GM21619 (cell line): ENCODE data around the gene KSR2.

ENCODE experiments used
- ATAC-seq: cut with Tn5 transposase; IDR thresholded peaks from one replicate; pipeline ENCODE4 v1.9.1; 2021; ENCODE audit not compliant: unreplicated experiment

Gene KSR2

DNA sequence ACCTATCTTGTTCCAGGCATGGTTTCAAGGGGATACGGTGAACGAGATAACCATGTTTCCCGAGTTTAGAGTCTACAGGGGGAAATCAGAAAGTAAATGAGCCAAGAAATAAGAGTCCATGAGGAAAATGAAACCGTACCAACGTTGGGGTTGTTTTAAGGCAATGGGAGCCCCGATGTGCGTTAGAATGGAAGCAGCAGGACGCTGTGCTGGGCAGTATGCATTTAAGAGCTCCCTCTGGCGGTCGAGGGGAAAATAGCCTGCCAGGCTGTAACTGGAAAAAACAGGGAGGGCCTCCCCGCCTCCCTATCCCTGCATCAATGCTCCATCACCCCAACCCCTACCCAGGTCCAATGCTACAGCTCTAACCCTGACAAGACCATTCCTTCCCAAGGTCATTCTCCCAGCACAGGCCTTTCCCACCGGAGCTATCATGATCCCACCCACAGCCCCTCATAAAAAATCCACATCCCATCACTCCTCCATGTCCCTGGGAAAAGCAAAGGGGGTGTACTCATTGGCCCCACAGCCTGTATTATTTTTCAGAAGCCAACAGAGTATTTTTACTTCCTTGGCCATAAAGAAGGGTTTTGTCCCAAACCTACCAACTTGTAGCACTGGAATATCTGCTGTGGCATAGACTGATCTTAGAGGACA is 381.0 kb downstream of the KSR2 start:
- no peak for ATAC-seq

DNA sequence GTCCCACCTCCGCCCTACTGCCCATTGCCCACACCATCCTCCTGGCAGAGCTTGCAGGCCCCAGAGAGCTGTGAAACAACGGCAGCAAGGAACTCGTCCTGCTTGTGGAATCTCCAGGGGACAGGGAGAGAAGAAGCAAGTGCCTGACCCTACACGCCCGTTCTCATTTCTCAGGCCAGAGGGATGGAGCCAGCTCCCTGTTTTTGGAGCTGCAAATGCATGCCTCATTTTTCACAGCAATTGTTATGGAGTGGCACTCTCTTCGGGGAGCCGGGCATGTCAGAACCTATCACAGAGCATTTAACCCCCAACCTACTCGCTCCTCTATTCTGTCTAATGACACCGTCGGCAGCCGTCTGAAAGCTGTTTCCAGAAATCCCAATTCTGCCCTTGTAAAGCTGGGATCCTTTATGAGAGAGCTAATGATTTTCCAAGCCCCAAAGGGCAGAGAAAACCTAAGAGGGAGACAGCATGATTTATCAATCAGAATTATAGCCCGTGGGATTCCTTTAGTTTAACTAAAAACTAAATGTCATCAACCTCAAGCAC is 385.0 kb downstream of the KSR2 start:
- no peak for ATAC-seq

DNA sequence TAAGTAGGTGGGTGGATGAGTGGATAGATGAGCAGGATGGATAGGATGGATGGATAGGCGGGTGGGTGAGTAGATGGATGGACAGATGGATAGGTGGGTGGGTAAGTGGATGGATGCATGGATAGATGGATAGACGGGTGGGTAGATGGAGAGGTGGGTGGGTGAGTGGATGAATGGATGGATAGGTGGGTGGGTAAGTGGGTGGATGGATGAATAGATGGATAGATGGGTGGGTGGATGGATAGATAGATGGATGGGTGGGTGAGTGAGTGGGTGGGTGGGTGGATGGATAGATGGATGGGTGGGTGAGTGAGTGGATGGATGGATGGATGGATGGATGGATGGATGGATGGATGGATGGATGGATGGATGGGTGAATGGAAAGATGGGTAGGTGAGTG is 385.7 kb downstream of the KSR2 start:
- no peak for ATAC-seq

DNA sequence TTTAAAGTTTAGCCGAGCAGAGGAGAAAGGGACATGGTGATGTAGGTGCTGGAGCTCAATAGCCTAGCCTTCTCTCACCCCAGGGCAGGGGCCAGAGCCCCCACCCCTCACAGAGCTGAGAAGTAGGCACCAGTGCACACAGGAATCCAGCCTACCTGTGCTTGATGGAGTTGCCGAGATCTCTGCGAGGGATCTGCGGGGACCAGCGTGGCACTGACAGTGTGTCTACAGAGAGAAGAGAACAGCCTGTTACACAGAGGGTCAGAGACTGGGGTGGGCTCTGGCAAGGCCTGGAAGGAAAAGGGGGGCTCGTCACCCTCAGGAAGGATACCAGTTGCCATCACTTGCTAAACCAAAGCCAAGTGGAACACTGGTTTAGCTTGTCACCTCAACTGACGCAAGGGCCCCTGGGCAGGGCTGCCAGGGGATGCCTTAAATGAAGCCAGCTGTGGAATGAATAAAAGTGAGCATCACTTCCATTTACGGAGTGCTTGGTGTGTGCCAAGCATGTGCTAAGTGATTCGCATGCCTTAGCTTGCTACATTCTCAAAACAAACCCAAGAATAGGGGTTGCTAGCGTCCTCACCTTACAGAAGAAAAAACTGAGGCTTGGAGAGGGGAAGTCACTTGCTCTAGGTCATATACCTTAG is 386.5 kb downstream of the KSR2 start:
- ATAC-seq, result no peak

DNA sequence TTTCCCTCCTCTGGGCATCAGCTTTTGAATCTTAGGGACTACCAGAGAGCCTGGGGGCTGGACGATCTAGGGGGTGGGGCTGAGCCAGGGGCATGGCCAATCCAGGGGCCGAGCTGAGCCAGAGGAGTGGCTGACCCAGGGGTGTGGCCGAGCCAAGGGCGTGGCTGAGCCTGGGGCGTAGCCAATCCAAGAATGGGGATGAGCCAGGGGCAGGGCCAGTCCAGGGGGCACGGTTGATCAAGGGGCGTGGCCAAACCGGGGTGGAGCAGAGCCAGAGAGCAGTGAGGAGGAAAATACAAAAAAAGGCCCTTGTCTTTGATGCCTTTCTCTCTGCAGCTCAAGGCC is 388.1 kb downstream of the KSR2 start:
- no peak for ATAC-seq

DNA sequence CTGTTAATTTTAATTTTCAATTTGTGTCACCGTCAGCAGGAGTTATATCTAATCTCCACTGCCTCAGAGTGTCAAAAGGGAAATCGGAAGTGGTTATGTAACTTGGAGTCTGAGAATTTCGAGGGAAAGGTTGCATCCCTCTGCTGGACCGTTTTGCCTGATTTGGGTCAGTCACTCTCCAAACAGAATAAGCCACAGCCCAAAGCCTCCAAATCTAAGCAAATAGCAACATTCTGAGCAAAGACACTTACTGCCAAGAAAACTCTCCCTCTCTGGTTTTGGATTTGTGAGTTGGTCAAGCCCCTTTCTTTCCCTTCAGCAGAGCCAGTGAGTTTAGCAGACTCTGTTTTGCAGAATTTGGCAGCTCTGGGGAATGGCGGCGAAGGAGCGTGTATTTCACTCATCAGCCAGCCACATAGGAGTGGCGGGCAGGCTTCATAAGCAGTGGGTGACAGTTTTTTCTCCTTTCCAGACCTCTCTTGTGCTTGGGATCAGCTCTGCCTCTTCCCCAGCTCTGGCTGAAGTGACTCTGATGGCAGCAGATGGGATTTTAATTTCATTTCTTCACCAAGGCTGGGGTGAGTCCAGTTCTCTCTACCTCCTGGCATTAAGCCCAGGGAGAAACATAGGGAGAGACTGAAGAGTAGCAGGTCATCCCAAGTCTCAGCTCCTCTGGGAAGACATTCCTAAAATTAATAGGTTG is 388.6 kb downstream of the KSR2 start:
- no peak for ATAC-seq

DNA sequence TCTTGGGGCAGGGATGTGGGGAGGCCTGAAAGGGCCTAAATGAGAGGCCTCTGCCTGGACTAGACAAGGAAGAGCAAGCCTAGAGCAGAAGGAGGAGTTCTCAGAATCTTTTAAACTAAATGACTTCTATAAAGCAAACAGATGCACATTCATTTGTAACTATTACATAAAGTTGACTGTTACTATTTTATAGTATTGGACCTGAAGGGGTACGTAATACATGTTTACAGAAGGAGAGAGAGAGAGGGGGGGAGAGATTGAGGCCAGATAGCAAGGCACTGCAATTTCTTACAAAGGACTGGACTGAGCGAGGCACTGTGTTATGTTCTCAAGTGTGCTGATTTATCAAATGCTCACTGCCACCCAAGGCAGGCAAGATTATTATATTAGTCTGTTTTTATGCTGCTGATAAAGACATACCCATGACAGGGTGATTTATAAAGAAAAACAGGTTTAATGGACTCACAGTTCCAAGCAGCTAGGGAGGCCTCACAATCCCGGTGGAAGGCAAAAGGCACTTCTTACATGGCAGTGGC is 391.6 kb downstream of the KSR2 start:
- ATAC-seq, result no peak

DNA sequence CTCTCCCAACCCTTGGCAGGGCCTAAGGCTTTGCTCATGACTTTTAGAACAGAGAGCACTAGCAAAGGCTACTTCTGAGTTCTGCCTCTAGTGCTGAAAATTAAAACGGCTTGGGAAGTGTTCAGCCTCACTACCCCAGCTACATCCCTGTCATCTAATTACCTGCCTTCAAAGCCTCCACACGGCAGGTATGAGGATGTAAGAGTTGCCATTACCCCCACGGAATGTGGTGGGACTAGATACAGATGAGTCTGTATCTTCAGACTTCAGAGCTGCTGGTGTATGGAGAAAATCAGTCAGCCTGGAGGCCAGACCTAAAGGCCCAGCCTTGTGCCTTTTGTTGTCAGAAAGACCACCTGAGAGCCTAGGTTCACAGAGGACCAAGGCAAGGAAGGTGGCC is 392.7 kb downstream of the KSR2 start:
- ATAC-seq, result no peak

DNA sequence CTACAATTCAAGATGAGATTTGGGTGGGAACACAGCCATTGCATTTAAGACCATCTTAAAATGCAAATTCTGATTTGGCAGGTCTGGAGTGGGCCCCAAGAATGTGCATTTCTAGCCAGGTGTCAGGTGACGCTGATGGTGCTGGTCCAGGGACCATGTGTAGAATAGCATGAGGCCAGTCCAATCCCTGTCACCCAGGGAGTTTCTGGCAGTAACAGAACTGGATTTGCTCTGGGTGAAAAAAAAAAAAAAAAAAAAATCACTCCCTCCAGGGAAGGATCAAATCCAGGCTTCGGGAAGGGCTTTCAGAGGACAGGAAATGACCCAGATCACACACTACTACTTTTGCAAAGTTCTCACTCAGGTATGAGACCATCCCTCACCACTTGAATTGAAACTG is 394.1 kb downstream of the KSR2 start:
- no peak for ATAC-seq

DNA sequence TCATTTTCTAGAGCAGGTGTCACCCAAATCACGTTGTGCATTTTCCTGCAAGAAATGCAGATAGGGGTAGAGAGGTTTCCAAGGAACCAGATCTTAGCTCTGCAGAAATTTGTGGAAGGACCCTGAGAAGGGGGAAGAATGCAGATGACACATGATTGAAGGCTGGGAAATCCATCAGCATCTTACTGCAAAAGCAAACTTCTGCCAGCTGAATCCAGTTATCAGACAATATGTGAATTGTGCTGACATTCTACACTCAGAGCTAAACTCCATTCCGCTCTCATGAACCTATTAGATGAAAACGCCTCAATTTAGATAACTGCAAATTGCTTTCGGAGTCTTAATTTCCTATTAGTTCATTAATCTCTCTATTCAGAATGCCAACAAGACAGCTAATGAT is 396.0 kb downstream of the KSR2 start:
- no peak for ATAC-seq

DNA sequence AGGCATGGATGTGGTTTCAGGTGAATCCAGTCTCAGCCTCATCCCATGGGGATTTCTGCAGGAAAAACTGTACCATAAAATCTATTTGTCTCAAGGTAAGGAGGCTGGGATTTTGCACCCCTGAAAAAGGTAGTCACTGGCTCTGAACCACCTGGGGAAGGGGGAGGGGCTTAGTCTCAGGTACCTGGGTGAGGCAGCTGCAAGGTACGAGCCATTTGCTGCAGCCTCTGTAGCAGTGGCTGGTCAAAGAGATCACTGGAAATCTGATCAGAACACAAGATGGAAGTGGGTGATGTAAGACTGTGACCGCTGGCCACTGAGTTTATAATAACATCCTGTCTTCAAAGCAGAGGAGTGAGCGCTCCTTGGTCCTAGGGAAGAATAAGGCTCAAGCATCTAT is 397.5 kb downstream of the KSR2 start:
- no peak for ATAC-seq

DNA sequence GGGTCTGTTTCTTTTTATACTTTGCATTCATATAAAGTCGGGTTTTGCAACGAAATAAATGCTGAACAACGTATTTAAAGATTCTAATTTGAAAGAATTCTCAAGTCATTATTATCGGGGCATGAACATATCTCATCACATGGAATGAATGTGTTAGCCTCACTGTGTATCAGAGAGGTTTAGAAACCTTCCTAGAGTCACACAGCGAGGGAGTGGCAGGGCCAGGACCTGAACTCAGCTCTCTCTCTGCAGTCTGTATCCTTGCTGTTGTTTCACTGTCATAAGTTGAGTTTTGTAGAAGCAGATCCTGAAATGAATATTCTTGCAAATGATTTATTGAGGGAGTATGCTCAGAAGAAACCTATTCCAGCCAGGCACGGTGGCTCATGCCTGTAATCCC is 398.2 kb downstream of the KSR2 start:
- ATAC-seq, result no peak

DNA sequence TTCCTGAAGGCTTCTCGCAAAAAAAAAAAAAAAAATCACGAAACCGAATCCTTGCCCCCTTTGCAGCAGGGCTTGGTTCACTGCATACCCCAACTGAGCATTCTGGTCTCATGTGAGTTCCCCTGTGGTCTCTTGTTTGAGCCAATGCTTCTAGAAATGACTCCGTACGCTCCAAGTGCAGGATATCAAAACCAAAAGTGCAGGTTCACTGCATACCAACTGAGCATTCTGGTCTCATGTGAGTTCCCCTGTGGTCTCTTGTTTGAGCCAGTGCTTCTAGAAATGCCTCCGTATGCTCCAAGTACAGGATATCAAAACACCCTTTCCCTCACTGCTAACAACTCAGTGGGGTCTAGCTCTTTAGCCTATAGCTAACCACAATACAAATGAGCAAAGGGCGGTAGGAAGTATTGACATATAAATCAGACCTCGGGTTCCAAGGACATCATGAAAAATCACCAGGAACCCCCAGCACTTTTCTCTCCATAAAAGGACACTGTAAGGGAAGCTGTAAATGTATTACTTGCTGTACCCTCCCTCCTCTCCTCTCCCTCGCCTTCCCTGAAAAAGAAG is 401.1 kb downstream of the KSR2 start:
- no peak for ATAC-seq

DNA sequence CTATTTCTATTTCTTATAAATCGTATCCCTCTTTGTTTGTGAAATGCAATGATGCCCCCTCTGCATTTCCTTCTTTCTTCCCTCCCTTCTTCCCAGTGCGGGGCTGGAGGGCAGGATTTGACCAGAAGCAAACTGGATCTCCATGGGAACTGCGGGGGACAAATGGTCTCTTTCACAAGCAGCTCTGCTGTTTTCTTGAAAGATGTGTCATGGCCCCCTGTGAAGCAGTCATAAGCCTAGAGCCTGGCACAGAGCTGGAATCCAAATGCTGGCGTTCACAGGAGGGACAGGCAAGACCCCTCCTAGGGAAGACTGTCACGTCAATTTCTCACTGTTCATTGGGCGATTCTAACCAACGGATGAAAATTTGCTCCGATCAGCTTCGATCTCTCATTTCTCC is 403.9 kb downstream of the KSR2 start:
- no peak for ATAC-seq

DNA sequence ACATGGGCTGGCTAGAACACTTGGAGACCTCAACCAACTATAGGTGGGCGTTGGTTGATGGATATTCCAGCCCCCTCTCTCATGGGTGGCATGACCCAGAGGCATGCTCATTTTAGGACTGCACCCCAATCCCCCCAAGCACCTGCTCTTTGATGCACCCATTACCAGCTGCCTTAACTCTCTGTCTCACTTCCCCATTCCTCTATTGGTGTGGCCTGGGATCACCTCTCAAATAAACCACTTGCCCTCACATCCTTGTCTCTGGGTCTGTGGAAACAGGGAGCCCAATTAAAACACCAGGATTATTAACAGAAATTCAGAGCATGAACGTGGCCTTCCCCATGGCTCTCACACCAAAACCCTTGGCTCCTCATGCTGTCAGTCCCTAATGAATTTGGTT is 405.1 kb downstream of the KSR2 start:
- ATAC-seq, result no peak

DNA sequence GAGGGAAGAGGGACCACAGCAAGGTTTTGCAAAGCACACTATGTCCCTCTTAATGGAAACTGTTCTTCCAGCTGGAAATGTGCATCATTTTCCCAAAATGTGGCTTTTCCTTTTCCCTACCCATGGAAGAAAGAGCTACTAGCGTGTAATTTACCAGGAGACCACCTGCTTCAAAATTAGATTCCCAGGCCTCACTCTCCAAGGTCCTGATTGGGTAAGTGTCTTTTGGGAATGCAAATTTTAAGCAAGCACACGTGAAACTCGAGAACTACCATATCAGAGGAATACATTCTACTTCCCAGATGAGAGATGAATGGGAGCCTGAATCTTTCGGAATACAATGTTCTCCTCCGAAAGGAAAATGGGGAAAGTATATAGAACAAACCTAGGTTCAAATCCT is 405.8 kb downstream of the KSR2 start:
- no peak for ATAC-seq

DNA sequence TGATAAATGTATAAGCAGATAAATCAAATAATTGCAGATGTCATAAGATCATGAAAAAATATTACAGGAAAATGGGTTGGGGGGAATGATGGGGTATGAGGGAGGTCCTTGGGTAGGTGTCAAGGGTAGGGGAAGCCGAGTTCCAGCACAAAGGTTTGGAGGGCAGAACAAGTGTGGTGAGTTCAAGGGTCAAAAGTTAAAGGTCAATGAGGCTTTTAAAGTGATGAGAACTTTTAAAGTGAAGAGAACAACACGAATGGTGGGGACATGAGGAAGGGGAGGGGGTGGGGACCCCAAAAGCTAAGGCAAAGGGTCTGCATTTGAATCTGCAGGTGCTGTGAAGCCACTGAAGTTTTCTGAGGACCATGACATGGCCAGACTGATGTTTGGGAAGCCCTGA is 406.8 kb downstream of the KSR2 start:
- ATAC-seq, result no peak

DNA sequence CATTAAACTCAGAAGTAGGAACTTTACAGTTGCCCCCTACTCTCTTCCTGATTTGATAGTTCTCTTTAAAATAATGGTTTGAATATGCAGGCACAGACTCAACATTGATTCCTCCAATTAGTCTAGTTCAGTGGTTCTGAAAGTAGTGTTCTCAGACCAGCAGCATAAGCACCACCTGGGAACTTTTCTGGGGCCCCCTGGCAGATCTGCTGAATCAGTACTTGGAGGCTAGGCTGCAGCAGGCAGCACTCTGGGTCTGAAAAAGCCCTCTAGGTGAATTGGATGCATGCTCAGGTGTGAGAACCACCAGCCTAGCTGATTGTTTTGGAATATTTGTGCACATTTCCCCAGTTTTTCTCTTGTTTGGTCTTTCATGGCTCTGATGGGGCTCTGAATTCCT is 408.8 kb downstream of the KSR2 start:
- ATAC-seq, result no peak

DNA sequence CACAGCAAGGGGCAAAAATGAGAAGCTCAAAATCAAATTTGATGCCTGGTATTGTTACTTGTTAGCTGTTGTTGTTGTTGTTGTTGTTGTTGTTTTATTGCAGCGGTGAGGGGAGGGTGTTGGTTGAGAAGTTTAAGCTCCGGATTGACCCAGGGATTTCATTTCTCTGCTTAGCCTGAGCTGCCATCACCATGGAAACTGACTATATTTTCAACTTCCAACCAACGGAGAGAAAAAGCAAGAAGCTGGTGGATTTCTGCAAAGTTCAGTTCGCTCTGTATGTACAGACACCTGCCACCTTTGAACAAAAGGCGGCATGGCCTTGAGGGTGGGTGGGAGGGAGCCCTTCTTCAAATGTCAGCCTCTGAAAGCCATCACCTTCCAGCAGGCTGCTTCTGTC is 412.9 kb downstream of the KSR2 start:
- ATAC-seq, result no peak

DNA sequence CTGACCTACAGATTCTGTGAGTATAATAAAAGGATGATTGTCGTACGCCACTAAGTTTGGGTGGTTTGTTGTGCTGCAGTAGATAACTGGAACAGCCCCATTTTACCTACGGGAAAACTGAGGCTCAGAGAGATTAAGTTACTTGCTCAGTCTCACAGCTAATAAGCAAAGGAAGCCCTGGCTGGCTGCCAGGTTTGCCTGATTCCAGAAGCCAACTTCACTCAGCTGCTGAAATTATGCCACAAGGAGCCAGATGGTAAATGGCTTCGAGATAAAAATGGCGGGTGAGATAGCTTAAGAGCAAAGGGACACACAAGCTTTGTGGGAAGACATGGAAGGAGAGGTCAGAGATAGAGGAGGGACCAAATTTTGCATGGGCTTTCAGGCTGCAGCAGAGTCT is 415.8 kb downstream of the KSR2 start:
- no peak for ATAC-seq

DNA sequence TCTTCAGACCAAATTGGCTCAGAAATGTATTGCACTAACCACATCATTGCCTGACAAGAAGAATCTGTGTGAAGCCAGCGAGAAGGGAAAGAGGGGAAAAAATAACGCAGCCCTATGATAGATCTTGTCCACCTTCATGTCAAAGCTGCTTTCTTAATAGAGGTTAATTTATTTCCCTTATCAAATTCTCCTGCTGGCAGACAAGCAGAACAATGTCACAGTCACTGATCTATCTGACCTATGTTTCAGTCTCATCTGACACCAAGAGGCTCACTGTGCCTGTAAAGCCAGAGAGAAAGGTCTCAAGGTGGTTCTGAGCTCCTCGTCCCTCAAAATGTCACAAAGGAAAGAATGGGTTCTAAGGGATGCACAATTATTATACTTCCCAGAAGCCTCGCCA is 417.1 kb downstream of the KSR2 start:
- no peak for ATAC-seq

DNA sequence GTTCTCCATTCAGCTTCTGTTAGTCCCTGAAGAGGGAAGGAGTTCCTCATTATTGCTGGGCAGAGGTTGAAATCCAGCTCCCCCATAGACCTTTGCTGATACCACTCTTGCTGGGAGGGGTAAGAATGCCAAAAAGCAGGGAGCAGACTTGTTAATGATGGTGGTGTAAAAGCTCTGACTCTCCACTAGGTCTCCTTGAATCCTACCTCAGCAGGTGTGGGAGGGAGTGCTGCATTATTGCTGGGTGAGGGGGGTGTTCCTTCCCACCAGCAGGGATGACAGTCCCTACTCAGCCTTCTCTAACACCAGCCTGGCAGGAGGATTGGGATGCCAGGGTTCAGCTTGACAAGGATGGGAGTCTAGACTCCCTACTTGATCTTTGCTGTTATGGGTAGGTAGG is 421.6 kb downstream of the KSR2 start:
- no peak for ATAC-seq
